ENCODE measurements around the gene ANKLE1. TPM values are rescaled to one million over a fixed set of nuclear protein-coding genes. Genes with fewer than 3 reads are reported as not detected.
"Not testable (repeated sequence)": the region's sequence is repeated elsewhere in the genome, so short reads cannot be mapped to it uniquely, and the experiment has no call there.

Gene ANKLE1
- total RNA-seq, 2 experiments from 2014 or later, result 8.6 to 8.8 TPM

- Mint-ChIP-seq H3K4me3 (peak overlapping the region; percentile 41), H3K27ac (no peak overlapping the region), H3K4me1 (ENCODE audit: low read depth) (peaks cover 20% of the 10 kb centered on the region), H3K36me3 (ENCODE audit: low read depth) (peaks cover 12% of the 10 kb centered on the region), H3K27me3 (ENCODE audit: low read depth) (no peaks in the 10 kb centered on the region), H3K9me3 (no peaks in the 10 kb centered on the region)
- intact Hi-C loops (cut with micrococcal nuclease), result loop anchor here (5.0 kb wide), 1 partner anchor 441 kb away; the partner anchor contains the start of gene SIN3B
- CTCF ChIA-PET, result interaction anchor here (0.6 to 0.7 kb wide), 3 partner anchors 34 to 554 kb away, joined by 3 to 4 read pairs (median 3); partner anchors contain the start of gene CCDC194
- DNase-seq, result no peak
These were observed 12.9 kb upstream of the ANKLE1 start for GRCh38 chr19:17268754-17269153.

GRCh38 chr19:17274892-17275291 lies 6.8 kb upstream of the ANKLE1 start:
- CTCF ChIA-PET; H3K27ac Mint-ChIP-seq; DNase-seq; H3K4me1 Mint-ChIP-seq (ENCODE audit: low read depth); H3K9me3 Mint-ChIP-seq; H3K4me3 Mint-ChIP-seq; intact Hi-C loops (cut with micrococcal nuclease); H3K27me3 Mint-ChIP-seq (ENCODE audit: low read depth): not testable (repeated sequence)
- H3K36me3 Mint-ChIP-seq (ENCODE audit: low read depth), result peaks cover 23% of the 10 kb centered on the region

GRCh38 chr19:17275441-17276175 lies 6.1 kb upstream of the ANKLE1 start:
- H3K27ac Mint-ChIP-seq, result no peak overlapping the region
- no peaks in the 10 kb centered on the region for H3K27me3 Mint-ChIP-seq (ENCODE audit: low read depth)
- DNase-seq, result no peak
- H3K4me3 Mint-ChIP-seq, result no peak overlapping the region
- peaks cover 19% of the 10 kb centered on the region for H3K36me3 Mint-ChIP-seq (ENCODE audit: low read depth)
- CTCF ChIA-PET, result no interaction called here
- intact Hi-C loops (cut with micrococcal nuclease), result no loop called here
- no peaks in the 10 kb centered on the region for H3K4me1 Mint-ChIP-seq (ENCODE audit: low read depth)
- no peaks in the 10 kb centered on the region for H3K9me3 Mint-ChIP-seq

- CTCF ChIA-PET, result interaction anchor here (5.2 to 6.2 kb wide), 2 partner anchors 14 to 20 kb away, joined by 38 to 59 read pairs; partner anchors contain the start of genes BABAM1 and USHBP1
- Mint-ChIP-seq H3K4me1 (ENCODE audit: low read depth) (peaks cover 13% of the 10 kb centered on the region), H3K27ac (no peak overlapping the region), H3K36me3 (ENCODE audit: low read depth) (peaks cover 22% of the 10 kb centered on the region), H3K4me3 (no peak overlapping the region), H3K27me3 (ENCODE audit: low read depth) (no peaks in the 10 kb centered on the region), H3K9me3 (no peaks in the 10 kb centered on the region)
- intact Hi-C loops (cut with micrococcal nuclease), result no loop called here
- DNase-seq, result no peak
These were observed 2.3 kb upstream of the ANKLE1 start for GRCh38 chr19:17279436-17279835.

- DNase-seq, result peak; percentile 87
- H3K4me3 Mint-ChIP-seq, result peak overlapping the region; percentile 85
- peaks cover 17% of the 10 kb centered on the region for H3K36me3 Mint-ChIP-seq (ENCODE audit: low read depth)
- H3K27me3 Mint-ChIP-seq (ENCODE audit: low read depth), result no peaks in the 10 kb centered on the region
- CTCF ChIA-PET, result interaction anchor here (0.5 to 6.2 kb wide), 13 partner anchors 10 to 294 kb away, joined by 3 to 59 read pairs (median 4); partner anchors contain the start of genes BABAM1, OCEL1, USE1 and USHBP1
- peaks cover 13% of the 10 kb centered on the region for H3K4me1 Mint-ChIP-seq (ENCODE audit: low read depth)
- no peaks in the 10 kb centered on the region for H3K9me3 Mint-ChIP-seq
- intact Hi-C loops (cut with micrococcal nuclease), result loop anchor here (1.0 to 10.0 kb wide), 7 partner anchors 21 to 568 kb away; partner anchors contain the start of genes NWD1 and USE1
- H3K27ac Mint-ChIP-seq, result no peak overlapping the region
These were observed 906 bp downstream of the ANKLE1 start for GRCh38 chr19:17282488-17283125.

GRCh38 chr19:17283504-17283996 lies 1.8 kb downstream of the ANKLE1 start:
- no peak overlapping the region for H3K27ac Mint-ChIP-seq
- H3K4me1 Mint-ChIP-seq (ENCODE audit: low read depth), result peaks cover 13% of the 10 kb centered on the region
- intact Hi-C loops (cut with micrococcal nuclease), result loop anchor here (5.0 to 10.0 kb wide), 2 partner anchors 66 to 569 kb away; partner anchors contain the start of genes NWD1 and USE1
- CTCF ChIA-PET, result interaction anchor here (0.6 to 6.2 kb wide), 14 partner anchors 9 to 295 kb away, joined by 3 to 59 read pairs (median 3); partner anchors contain the start of genes ABHD8, BABAM1, MRPL34 and USHBP1
- peaks cover 17% of the 10 kb centered on the region for H3K36me3 Mint-ChIP-seq (ENCODE audit: low read depth)
- peak overlapping the region; percentile 22 for H3K4me3 Mint-ChIP-seq
- no peak for DNase-seq
- H3K9me3 Mint-ChIP-seq, result no peaks in the 10 kb centered on the region
- no peaks in the 10 kb centered on the region for H3K27me3 Mint-ChIP-seq (ENCODE audit: low read depth)

GRCh38 chr19:17285415-17286135 lies 3.9 kb downstream of the ANKLE1 start:
- Mint-ChIP-seq H3K9me3 (no peaks in the 10 kb centered on the region), H3K27ac (no peak overlapping the region), H3K4me3 (no peak overlapping the region), H3K27me3 (ENCODE audit: low read depth) (no peaks in the 10 kb centered on the region), H3K36me3 (ENCODE audit: low read depth) (peaks cover 17% of the 10 kb centered on the region), H3K4me1 (ENCODE audit: low read depth) (peaks cover 13% of the 10 kb centered on the region)
- CTCF ChIA-PET, result interaction anchor here (0.7 to 1.4 kb wide), 2 partner anchors 25 to 242 kb away, joined by 3 read pairs; no protein-coding TSS in a partner anchor
- no peak for DNase-seq
- intact Hi-C loops (cut with micrococcal nuclease), result loop anchor here (10.0 kb wide), 1 partner anchor 571 kb away; the partner anchor contains the start of gene NWD1

- peaks cover 17% of the 10 kb centered on the region for H3K36me3 Mint-ChIP-seq (ENCODE audit: low read depth)
- no peak overlapping the region for H3K27ac Mint-ChIP-seq
- no peaks in the 10 kb centered on the region for H3K27me3 Mint-ChIP-seq (ENCODE audit: low read depth)
- CTCF ChIA-PET, result interaction anchor here (1.4 kb wide), 1 partner anchor 26 kb away, joined by 3 read pairs; no protein-coding TSS in a partner anchor
- peaks cover 11% of the 10 kb centered on the region for H3K4me1 Mint-ChIP-seq (ENCODE audit: low read depth)
- DNase-seq, result no peak
- intact Hi-C loops (cut with micrococcal nuclease), result loop anchor here (10.0 kb wide), 1 partner anchor 571 kb away; the partner anchor contains the start of gene NWD1
- H3K9me3 Mint-ChIP-seq, result no peaks in the 10 kb centered on the region
- no peak overlapping the region for H3K4me3 Mint-ChIP-seq
These were observed 4.6 kb downstream of the ANKLE1 start for GRCh38 chr19:17286263-17286662.

- CTCF ChIA-PET, result interaction anchor here (1.4 kb wide), 1 partner anchor 27 kb away, joined by 3 read pairs; no protein-coding TSS in a partner anchor
- Mint-ChIP-seq H3K4me1 (ENCODE audit: low read depth) (peaks cover 8% of the 10 kb centered on the region), H3K4me3 (no peak overlapping the region), H3K27ac (no peak overlapping the region), H3K27me3 (ENCODE audit: low read depth) (no peaks in the 10 kb centered on the region), H3K9me3 (no peaks in the 10 kb centered on the region), H3K36me3 (ENCODE audit: low read depth) (peaks cover 17% of the 10 kb centered on the region)
- DNase-seq, result no peak
- intact Hi-C loops (cut with micrococcal nuclease), result loop anchor here (10.0 kb wide), 1 partner anchor 572 kb away; the partner anchor contains the start of gene NWD1
These were observed 5.1 kb downstream of the ANKLE1 start for GRCh38 chr19:17286752-17287151.

- Mint-ChIP-seq H3K4me3 (no peak overlapping the region), H3K36me3 (ENCODE audit: low read depth) (peaks cover 5% of the 10 kb centered on the region), H3K27me3 (ENCODE audit: low read depth) (no peaks in the 10 kb centered on the region), H3K4me1 (ENCODE audit: low read depth) (peaks cover 5% of the 10 kb centered on the region), H3K9me3 (no peaks in the 10 kb centered on the region), H3K27ac (no peak overlapping the region)
- CTCF ChIA-PET, result interaction anchor here (0.7 to 1.9 kb wide), 3 partner anchors 15 to 190 kb away, joined by 3 to 8 read pairs (median 3); no protein-coding TSS in a partner anchor
- peak; percentile 65 for DNase-seq
- intact Hi-C loops (cut with micrococcal nuclease), result loop anchor here (10.0 kb wide), 1 partner anchor 575 kb away; the partner anchor contains the start of gene NWD1
These were observed 7.8 kb downstream of the ANKLE1 start for GRCh38 chr19:17289489-17289888.

- Mint-ChIP-seq H3K4me1 (ENCODE audit: low read depth) (peaks cover 8% of the 10 kb centered on the region), H3K27me3 (ENCODE audit: low read depth) (no peaks in the 10 kb centered on the region), H3K27ac (peak overlapping the region; percentile 56), H3K36me3 (ENCODE audit: low read depth) (no peaks in the 10 kb centered on the region), H3K9me3 (no peaks in the 10 kb centered on the region), H3K4me3 (peak overlapping the region; percentile 87)
- intact Hi-C loops (cut with micrococcal nuclease), result loop anchor here (1.0 to 2.0 kb wide), 6 partner anchors 13 to 158 kb away; partner anchors contain the start of genes GTPBP3 and MRPL34
- CTCF ChIA-PET, result interaction anchor here (0.6 to 2.4 kb wide), 13 partner anchors 9 to 816 kb away, joined by 3 to 11 read pairs (median 4); partner anchors contain the start of genes ABHD8, ANKLE1 and MRPL34
- peak; percentile 88 for DNase-seq
These were observed 10.8 kb downstream of the ANKLE1 start for GRCh38 chr19:17292301-17293074.

All from activated naive CD4-positive, alpha-beta T cell treated with anti-CD3 and anti-CD28 coated beads for 36 hours (primary cell).